HTERT RPE-1 (cell line): ENCODE results near the gene GABBR2.

ENCODE experiments used
- in situ Hi-C: fragments of 300-500 bp; cut with MboI; formaldehyde crosslinking; loops from 4 replicates; pipeline ENCODE4 v1.14.3; 2020; ENCODE audit warnings: low sequenced_read_pairs

The GABBR2 gene

GRCh38 chr9:98639133-98639532 lies 69.6 kb downstream of the GABBR2 start:
- in situ Hi-C loops = no loop called here

- in situ Hi-C loops = no loop called here
These were observed 71.4 kb downstream of the GABBR2 start for GRCh38 chr9:98637381-98637780.

- in situ Hi-C loops = no loop called here
These were observed 73.4 kb downstream of the GABBR2 start for GRCh38 chr9:98635374-98635773.

- in situ Hi-C loops = no loop called here
These were observed 73.9 kb downstream of the GABBR2 start for GRCh38 chr9:98634685-98635336.

GRCh38 chr9:98632839-98633238 lies 75.9 kb downstream of the GABBR2 start:
- in situ Hi-C loops = no loop called here

- in situ Hi-C loops = no loop called here
These were observed 81.4 kb downstream of the GABBR2 start for GRCh38 chr9:98627296-98627695.

GRCh38 chr9:98625728-98626127 lies 83.0 kb downstream of the GABBR2 start:
- in situ Hi-C loops = no loop called here

- in situ Hi-C loops = no loop called here
These were observed 88.9 kb downstream of the GABBR2 start for GRCh38 chr9:98619788-98620187.

GRCh38 chr9:98615633-98616032 lies 93.1 kb downstream of the GABBR2 start:
- in situ Hi-C loops = no loop called here

GRCh38 chr9:98614941-98615340 lies 93.8 kb downstream of the GABBR2 start:
- in situ Hi-C loops = no loop called here

GRCh38 chr9:98612061-98612752 lies 96.5 kb downstream of the GABBR2 start:
- in situ Hi-C loops = no loop called here

GRCh38 chr9:98611319-98611718 lies 97.4 kb downstream of the GABBR2 start:
- in situ Hi-C loops = no loop called here

GRCh38 chr9:98610711-98611110 lies 98.0 kb downstream of the GABBR2 start:
- in situ Hi-C loops = no loop called here

- in situ Hi-C loops = no loop called here
These were observed 98.5 kb downstream of the GABBR2 start for GRCh38 chr9:98610211-98610610.

- in situ Hi-C loops = no loop called here
These were observed 99.1 kb downstream of the GABBR2 start for GRCh38 chr9:98609646-98610045.

GRCh38 chr9:98607787-98608186 lies 100.9 kb downstream of the GABBR2 start:
- in situ Hi-C loops = no loop called here

GRCh38 chr9:98607152-98607551 lies 101.6 kb downstream of the GABBR2 start:
- in situ Hi-C loops = no loop called here

GRCh38 chr9:98606730-98607129 lies 102.0 kb downstream of the GABBR2 start:
- in situ Hi-C loops = no loop called here

- in situ Hi-C loops = no loop called here
These were observed 103.6 kb downstream of the GABBR2 start for GRCh38 chr9:98605116-98605515.

GRCh38 chr9:98603821-98604383 lies 104.8 kb downstream of the GABBR2 start:
- in situ Hi-C loops = no loop called here

GRCh38 chr9:98602839-98603500 lies 105.8 kb downstream of the GABBR2 start:
- in situ Hi-C loops = no loop called here

- in situ Hi-C loops = no loop called here
These were observed 108.1 kb downstream of the GABBR2 start for GRCh38 chr9:98600631-98601030.
